ENCODE data around the gene MAP3K5.

Gene MAP3K5

DNA sequence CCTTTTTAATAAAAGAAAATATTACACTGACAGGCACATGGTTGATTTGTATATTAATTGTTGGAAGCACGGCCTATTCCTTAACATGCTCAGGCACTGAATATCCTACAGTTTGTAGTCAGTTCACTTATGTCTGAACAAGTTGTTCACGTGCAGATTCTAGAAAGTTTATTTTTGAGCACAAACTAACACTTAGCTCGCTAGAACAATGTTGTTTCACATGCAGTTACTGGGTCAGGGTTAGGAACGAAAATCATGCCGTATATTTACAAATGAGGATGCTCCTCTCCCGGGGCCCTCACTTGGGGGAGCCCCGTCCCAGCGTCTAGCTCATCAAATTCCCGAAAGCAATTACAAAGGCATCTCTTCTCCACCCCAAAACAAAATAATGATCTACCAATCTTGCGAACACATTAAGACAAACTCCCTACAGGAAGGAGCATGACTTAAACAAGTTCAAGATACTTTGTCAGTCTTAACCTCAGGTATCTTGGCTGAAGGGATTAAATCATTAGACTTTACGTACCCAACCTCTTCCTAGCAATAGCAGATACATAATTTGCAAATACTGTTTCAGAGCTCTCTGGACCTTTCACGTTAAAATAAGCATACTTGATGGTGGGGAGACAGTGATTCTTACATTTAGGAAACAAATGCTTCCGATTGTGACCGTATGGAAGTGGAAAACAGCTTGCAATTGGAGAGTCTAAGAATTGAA is 243.5 kb downstream of the MAP3K5 start:
- TF ChIP-seq, protein P1, sequence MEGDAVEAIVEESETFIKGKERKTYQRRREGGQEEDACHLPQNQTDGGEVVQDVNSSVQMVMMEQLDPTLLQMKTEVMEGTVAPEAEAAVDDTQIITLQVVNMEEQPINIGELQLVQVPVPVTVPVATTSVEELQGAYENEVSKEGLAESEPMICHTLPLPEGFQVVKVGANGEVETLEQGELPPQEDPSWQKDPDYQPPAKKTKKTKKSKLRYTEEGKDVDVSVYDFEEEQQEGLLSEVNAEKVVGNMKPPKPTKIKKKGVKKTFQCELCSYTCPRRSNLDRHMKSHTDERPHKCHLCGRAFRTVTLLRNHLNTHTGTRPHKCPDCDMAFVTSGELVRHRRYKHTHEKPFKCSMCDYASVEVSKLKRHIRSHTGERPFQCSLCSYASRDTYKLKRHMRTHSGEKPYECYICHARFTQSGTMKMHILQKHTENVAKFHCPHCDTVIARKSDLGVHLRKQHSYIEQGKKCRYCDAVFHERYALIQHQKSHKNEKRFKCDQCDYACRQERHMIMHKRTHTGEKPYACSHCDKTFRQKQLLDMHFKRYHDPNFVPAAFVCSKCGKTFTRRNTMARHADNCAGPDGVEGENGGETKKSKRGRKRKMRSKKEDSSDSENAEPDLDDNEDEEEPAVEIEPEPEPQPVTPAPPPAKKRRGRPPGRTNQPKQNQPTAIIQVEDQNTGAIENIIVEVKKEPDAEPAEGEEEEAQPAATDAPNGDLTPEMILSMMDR (IDR thresholded peaks at IDR 0.05; ENCODE audit: low read depth, low read length), result no peak

DNA sequence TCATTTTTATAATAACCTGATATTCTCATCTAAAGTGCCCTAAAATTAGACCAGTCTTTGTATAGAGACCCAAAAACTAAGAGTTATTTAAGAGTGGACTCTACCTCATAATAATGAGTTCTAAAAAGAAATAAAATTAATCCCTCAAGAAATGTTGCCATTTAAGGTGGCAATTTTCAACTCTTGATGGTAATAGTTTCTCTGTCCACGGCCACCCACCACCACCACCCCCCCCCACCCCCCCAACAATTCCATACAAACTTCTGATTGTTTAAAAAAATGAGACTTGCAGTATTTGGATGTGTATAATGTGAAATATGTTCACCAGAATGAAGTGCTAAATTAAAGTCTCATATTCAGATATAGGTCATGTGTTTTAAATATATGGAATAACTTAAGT is 244.4 kb downstream of the MAP3K5 start:
- TF ChIP-seq, protein P1 (IDR thresholded peaks at IDR 0.05; ENCODE audit: low read depth, low read length), result no peak
- DNase-seq (ENCODE audit: extremely low read depth, low read depth), result no peak

More for the DNA sequence above, 243.5 kb downstream of the MAP3K5 start:
- DNase-seq (ENCODE audit: extremely low read depth, low read depth), result no peak

DNA sequence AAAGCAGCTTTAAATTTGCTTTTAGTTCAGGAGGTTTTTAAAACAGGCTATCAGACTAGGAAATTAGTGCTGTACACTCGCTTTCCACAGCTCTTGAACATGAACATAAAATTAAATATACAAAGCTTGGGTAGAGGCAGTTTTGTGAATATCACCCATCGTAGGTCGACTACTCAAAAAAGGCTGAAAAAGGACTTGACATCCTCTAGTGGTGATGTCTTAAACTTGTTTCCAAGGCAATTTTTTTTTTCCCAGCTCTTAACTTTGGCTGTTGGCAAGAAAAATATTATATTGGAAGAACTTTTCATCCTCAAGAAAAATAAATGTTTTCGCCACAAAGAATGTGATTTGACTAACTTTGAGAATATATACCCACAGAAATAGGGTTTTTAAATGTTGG is 244.9 kb downstream of the MAP3K5 start:
- DNase-seq (ENCODE audit: extremely low read depth, low read depth), result no peak
- TF ChIP-seq, protein P1 (IDR thresholded peaks at IDR 0.05; ENCODE audit: low read depth, low read length), result peak; percentile 73

DNA sequence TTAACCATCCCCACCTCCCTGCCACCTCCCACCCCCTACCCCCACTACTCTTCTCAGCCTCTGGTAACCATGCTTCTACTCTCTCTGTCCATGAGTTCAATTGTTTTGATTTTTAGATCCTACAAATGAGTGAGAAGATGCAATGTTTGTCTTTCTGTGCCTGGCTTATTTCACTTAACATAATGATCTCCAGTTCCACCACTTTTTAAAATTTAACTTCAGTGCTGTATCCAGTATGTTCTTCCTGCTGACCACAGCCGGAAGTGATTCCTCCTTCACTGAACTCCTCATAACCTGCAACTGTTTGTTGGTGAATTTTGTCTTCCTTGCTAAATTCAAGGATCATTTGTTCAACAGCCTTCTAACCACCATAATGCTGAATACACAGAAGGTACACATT is 245.9 kb downstream of the MAP3K5 start:
- TF ChIP-seq, protein P1 (IDR thresholded peaks at IDR 0.05; ENCODE audit: low read depth, low read length), result no peak

DNA sequence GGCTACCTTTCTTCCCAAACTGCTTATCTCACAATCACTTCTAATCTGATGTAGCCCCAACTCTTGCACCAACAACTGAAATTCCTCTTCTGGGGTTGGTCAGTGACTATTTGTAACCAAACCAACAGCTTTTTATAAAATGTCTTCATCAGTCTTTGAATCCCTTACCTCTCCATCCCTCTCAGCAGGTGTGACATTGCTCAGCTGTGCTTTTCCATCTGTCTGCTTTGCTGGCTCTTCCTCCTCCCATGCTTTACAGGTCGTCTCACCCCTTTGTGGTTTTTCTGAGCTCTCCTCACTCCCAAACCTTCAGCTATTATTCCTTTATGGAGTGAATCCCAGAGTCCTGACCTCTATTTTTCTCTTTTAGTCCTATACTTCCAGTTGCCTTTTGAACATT is 248.0 kb downstream of the MAP3K5 start:
- DNase-seq (ENCODE audit: extremely low read depth, low read depth), result no peak
- TF ChIP-seq, protein P1 (IDR thresholded peaks at IDR 0.05; ENCODE audit: low read depth, low read length), result no peak

More for the DNA sequence above, 245.9 kb downstream of the MAP3K5 start:
- no peak for DNase-seq (ENCODE audit: extremely low read depth, low read depth)

DNA sequence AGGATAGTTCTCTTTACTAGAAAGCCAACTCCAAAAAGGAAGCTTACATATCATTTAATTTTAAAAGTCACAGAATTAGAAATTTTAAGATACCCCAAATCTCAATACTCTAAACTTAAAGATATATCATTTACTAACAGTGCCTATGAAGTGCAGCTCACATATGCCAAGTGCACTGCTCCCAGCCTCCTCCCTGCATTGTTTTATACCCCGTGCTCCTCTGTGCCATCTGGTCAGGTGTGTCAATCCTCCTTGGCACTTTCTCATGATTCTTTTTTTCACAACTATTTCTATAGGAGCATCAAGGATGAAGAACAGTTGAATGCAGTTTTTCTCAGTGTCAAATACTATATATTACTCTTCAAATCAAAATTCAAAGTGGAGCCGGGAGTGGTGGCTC is 250.9 kb downstream of the MAP3K5 start:
- DNase-seq (ENCODE audit: extremely low read depth, low read depth), result no peak
- TF ChIP-seq, protein P1 (IDR thresholded peaks at IDR 0.05; ENCODE audit: low read depth, low read length), result no peak

DNA sequence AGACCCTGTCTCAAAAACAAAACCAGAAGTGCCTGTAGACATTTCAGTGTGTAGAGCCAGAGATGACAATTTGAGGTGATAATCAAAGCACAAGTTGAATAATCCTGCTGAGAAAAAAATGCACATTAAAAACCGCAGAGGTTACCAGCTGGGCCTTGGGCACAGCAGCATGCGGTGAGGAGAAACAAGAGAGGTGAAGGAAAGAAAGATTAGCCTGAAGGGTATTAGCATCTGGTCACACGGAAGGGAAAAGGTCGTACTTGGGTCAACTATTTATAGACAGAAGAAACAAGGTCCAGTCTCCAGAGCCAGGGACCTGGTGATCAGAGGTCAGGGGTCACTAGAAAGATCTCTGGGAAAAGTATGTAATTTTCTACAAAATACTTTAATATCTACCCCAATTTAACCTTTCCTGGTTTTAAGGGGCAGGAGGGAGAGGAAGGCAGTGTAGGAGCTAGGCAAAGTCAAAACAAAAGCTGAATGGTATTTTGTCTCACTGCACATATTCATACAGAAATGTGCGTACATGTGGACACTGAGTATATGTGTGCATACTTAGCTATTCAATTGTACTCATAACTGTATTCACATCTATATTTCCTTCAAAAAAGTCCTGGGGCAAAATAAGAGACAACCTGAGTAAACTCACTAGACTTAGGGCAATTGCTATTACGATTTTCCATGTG is 252.2 kb downstream of the MAP3K5 start:
- DNase-seq (ENCODE audit: extremely low read depth, low read depth), result no peak
- TF ChIP-seq, protein P1 (IDR thresholded peaks at IDR 0.05; ENCODE audit: low read depth, low read length), result no peak
